HG03520 (cell line): ENCODE data around the gene IL19.

Experiments
- ATAC-seq: cut with Tn5 transposase; IDR thresholded peaks from one replicate; pipeline ENCODE4 v1.9.1; 2021; ENCODE audit warnings: mild to moderate bottlenecking, moderate library complexity; ENCODE audit not compliant: unreplicated experiment

Gene IL19

GRCh38 chr1:206797534-206798383 lies 27.2 kb downstream of the IL19 start:
- no peak for ATAC-seq

DNA sequence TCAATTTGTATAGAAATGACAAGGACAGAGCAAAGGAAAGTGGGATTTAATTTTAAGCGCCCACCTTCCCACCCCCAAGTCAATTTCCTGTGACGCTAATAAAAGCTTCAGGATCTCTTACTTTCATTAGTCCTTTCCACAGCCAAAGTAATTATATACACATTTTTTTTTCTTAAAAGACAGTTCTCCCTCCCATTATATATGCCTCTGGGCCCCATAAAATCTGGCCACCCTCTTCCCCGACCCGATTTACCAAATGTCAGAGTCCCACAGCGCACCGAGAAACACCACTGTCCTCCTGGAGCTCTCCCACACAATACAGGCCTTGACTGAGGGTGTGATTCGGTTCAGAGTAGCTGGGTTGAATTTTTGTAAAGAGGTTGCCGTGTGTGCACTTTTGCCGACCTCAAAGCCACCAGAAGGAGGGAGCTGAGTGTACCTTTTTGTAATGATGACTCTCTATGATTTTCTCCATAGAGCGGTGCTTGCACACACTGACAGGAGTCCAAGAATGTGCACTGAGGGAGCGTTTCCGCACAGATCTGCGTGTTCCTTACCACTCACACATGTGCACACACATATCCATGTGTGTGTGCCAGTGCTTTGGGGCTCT lies 27.9 kb downstream of the IL19 start:
- no peak for ATAC-seq

- no peak for ATAC-seq
Measured at GRCh38 chr1:206799311-206799710, 28.7 kb downstream of the IL19 start.

- no peak for ATAC-seq
Measured at GRCh38 chr1:206800411-206800810, 29.8 kb downstream of the IL19 start.

GRCh38 chr1:206800891-206801290 lies 30.3 kb downstream of the IL19 start:
- no peak for ATAC-seq

DNA sequence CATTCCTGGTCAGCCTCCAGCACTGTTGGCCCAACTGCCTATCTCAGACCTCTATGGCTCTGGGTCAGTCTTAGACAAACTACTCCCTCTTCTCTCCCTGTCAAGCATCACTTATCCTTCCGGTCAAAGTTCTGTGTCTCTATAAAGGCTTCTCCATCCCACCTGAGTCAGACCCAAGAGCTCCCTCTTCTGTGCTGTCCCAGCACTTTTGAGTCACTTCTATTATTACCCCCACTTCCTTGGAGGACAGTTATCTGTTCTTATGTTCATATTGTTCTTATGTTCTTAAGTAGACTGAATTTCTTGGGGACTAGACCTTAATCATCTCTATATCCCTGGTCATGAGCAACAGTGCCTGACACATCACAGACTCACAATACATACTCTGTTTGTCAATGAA lies 30.9 kb downstream of the IL19 start:
- no peak for ATAC-seq

DNA sequence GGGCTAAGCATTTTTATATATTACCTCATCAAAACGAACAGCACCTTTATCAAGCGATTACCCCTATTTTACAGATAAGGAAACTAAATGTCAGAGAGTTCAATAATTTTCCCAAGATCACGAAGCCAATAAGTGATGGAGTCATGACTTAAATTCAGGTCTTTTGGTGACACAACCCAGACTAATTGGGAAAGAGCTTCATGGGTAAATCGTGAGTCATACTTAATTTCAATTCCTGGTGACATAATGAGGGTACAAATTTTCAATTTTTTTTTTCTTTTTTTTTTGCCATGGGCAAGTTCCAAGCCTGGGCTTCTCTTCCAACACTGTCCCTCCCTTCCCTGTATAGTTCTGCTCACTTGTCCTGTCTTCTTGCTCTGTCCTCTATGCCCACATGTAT lies 31.8 kb downstream of the IL19 start:
- no peak for ATAC-seq

GRCh38 chr1:206803221-206803730 lies 32.7 kb downstream of the IL19 start:
- ATAC-seq, result peak; percentile 94

GRCh38 chr1:206804156-206804737 lies 33.7 kb downstream of the IL19 start:
- ATAC-seq, result no peak

- ATAC-seq, result no peak
Measured at GRCh38 chr1:206805357-206805756, 34.8 kb downstream of the IL19 start.

DNA sequence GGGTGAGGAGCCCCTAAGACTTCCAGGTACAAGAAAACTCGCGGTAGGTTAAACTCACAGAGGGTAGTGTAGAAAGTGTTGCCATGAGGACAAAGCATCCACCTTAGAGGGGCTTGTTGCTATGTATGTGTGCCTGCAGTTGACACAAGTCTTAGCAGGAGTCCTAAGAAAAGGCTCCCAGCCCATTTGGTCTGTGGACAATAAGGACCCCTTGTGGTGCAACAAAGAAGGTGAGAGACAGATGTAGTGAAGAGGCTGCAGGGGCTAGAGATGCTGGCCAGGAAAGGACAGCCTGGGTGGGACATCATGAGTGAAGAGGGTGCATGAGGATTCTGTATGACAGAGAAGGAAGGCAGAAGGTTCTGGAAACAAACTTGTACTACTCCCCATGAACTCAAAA lies 38.0 kb downstream of the IL19 start:
- ATAC-seq, result peak; percentile 50

GRCh38 chr1:206809504-206810084 lies 39.0 kb downstream of the IL19 start:
- ATAC-seq, result no peak

DNA sequence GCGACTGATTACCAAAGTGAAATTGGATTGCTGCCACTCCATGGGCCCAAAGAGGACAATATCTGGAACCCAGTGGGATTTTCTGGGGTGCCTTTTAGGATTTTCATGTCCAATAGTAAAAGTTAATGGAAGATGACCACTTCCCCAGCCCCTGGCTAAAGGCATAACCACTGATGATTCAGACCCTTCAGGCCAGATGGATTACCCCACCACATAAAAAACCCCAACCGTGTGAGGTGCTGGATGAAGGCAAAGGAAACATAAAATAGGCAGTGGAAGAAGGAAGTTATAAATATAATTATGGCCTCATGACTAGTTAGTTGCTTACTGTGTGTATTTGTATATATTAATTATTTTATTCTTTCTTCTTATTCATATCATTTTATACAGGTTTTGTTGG lies 41.9 kb downstream of the IL19 start:
- ATAC-seq, result no peak

DNA sequence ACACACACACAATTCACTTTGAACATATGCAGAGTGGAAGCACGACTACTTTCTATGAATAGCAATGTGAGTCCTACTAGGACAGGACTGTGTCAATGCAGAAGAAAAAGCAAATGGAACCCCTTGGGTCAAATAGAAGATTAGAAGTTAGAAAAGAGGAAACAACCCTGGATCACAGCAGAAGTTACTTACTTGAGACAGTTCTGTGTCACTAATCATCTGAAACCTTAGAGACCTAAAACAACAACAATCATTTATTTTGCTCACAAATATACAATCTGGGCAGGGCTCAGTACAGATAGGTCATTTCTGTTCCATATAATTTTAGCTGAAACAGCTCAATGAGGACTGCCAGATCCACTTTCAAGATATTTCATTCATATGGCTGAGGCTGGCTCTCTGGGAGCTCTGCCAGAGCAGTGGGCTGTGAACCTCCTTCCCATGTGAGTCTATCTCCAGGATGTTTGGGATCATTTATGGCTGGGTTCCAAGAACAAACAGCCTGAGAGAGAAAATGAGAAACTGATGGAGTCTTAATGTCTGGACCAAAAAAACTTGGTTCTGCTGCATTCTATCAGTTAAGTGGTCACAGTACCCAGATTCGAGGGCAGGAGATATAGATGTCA lies 44.3 kb downstream of the IL19 start:
- ATAC-seq, result no peak

- ATAC-seq, result peak; percentile 73
Measured at GRCh38 chr1:206816390-206817287, 46.1 kb downstream of the IL19 start.

GRCh38 chr1:206821493-206821892 lies 50.9 kb downstream of the IL19 start:
- no peak for ATAC-seq

GRCh38 chr1:206823727-206824126 lies 53.2 kb downstream of the IL19 start:
- ATAC-seq, result no peak

GRCh38 chr1:206824331-206824730 lies 53.8 kb downstream of the IL19 start:
- no peak for ATAC-seq

DNA sequence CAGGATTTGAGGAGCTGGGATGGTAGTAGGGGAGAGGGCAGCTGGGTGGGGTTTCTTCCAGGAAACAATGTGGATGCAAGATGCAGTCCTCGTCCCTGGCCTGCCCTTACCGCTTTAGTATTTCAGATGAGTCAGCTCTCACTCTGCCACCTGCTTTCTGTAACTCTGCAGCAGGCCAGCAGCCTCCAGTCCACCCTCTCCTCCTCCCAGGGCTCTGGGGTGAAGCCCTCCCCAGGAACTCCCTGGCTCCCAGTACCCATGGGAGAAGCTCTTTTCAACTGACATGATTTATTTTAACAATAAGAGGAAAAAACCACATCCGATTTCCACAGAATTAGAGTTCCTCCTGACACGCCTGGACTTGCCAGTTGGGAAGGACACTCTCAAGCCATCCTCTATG lies 55.8 kb downstream of the IL19 start:
- ATAC-seq, result no peak

DNA sequence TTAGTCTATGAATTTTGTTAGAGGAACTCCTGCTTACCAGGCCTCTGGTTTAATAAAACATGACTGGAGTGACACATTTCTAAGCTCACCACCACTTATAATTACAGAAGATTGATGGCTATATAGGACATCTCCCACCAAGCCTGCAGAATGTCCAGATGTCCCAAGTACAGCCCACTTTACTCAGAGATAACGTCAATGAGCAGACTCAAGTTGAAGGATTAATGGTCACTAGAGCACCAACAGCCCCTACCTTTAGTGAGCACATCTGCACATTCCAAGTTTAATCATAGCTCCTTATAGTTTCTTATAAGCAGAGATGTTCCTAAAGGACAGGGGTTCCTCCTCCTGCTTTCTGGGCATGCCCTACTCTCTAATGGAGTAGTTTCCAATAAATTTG lies 57.5 kb downstream of the IL19 start:
- no peak for ATAC-seq
